Thoracic aorta (tissue), 2 donors: ENCODE measurements around the gene FUNDC1. TPM values are rescaled to one million over a fixed set of nuclear protein-coding genes. Genes with fewer than 3 reads are reported as not detected.

ENCODE experiments used
- ATAC-seq: fragments of 150-250 bp; one replicate; pipeline ENCODE4 v1.8.0; 2017; ENCODE audit warnings: low read depth; ENCODE audit not compliant: insufficient number of reproducible peaks, low FRiP score
- DNase-seq: peaks from one replicate; pipeline ENCODE4 v3.0.0-alpha.2; 2020; ENCODE audit warnings: low spot score
- H3K27ac ChIP-seq, 2 donors: fragments of 200-600 bp; sonication (generic); 1 replicate in 1 of 2; 2 replicates in 1 of 2; pipeline ENCODE4 v1.5.1; 2016; ENCODE audit warnings: mild to moderate bottlenecking in 2 of 2, moderate library complexity in 2 of 2
- H3K27me3 ChIP-seq: fragments of 200-600 bp; sonication (generic); replicated peaks from 2 replicates; pipeline ENCODE4 v1.6.0; 2016; ENCODE audit warnings: mild to moderate bottlenecking; ENCODE audit not compliant: insufficient read depth
- H3K36me3 ChIP-seq: fragments of 200-600 bp; sonication (generic); one replicate; pipeline ENCODE4 v1.5.1; 2016
- H3K4me1 ChIP-seq, 2 donors: fragments of 200-600 bp; sonication (generic); 1 replicate in 1 of 2; 2 replicates in 1 of 2; pipeline versions ENCODE4 v1.5.1 to v1.6.0; 2016; ENCODE audit warnings: low read depth in 2 of 2, mild to moderate bottlenecking in 1 of 2; ENCODE audit not compliant: control insufficient read depth in 1 of 2
- H3K4me3 ChIP-seq: fragments of 200-600 bp; sonication (generic); 2 replicates; pipeline ENCODE4 v1.5.1; 2016; ENCODE audit warnings: mild to moderate bottlenecking
- H3K9me3 ChIP-seq: fragments of 200-600 bp; sonication (generic); 2 replicates; pipeline ENCODE4 v1.5.1; 2016
- CTCF ChIP-seq: fragments of 200-600 bp; sonication (generic); IDR thresholded peaks from one replicate; pipeline ENCODE4 v1.5.1; 2019; ENCODE audit warnings: antibody characterized with exemption
- total RNA-seq, 2 donors: library from RNA; depleted of rRNA; stranded (reverse); fragments of >200 nt; gene quantifications; one replicate each; pipeline versions ENCODE4 v1.1.0 to v1.2.3, GENCODE V29; 2016

FUNDC1 gene
- total RNA-seq, 2 donors from 2014 or later, result 3.0 to 3.8 TPM

- no peak overlapping the region for H3K27ac ChIP-seq
- no peak for DNase-seq
- H3K4me1 ChIP-seq, result peaks cover 0 to 12% of the 10 kb centered on the region in 2 donors
- H3K27me3 ChIP-seq, result no peaks in the 10 kb centered on the region
- H3K36me3 ChIP-seq, result no peaks in the 10 kb centered on the region
- H3K9me3 ChIP-seq, result no peaks in the 10 kb centered on the region
- no peak for ATAC-seq
- no peak for TF ChIP-seq CTCF
- no peak overlapping the region for H3K4me3 ChIP-seq
These were observed 6.5 kb downstream of the FUNDC1 start for GRCh38 chrX:44536198-44536597.

- no peaks in the 10 kb centered on the region for H3K4me1 ChIP-seq
- H3K9me3 ChIP-seq, result no peaks in the 10 kb centered on the region
- H3K27ac ChIP-seq, result no peak overlapping the region
- no peak for ATAC-seq
- H3K27me3 ChIP-seq, result no peaks in the 10 kb centered on the region
- no peak for DNase-seq
- H3K36me3 ChIP-seq, result no peaks in the 10 kb centered on the region
- no peak for TF ChIP-seq CTCF
- no peak overlapping the region for H3K4me3 ChIP-seq
These were observed 13.3 kb downstream of the FUNDC1 start for GRCh38 chrX:44529310-44529709.

GRCh38 chrX:44514272-44514671 is 28.4 kb downstream of the FUNDC1 start:
- H3K27ac ChIP-seq, result no peak overlapping the region
- DNase-seq (no peak), ATAC-seq (no peak)
- no peaks in the 10 kb centered on the region for H3K9me3 ChIP-seq
- no peak for TF ChIP-seq CTCF
- no peaks in the 10 kb centered on the region for H3K27me3 ChIP-seq
- no peaks in the 10 kb centered on the region for H3K36me3 ChIP-seq
- H3K4me3 ChIP-seq, result no peak overlapping the region
- no peaks in the 10 kb centered on the region for H3K4me1 ChIP-seq

GRCh38 chrX:44507292-44507691 is 35.4 kb downstream of the FUNDC1 start:
- H3K4me1 ChIP-seq, result no peaks in the 10 kb centered on the region
- H3K27me3 ChIP-seq, result no peaks in the 10 kb centered on the region
- DNase-seq (no peak), ATAC-seq (no peak)
- no peaks in the 10 kb centered on the region for H3K36me3 ChIP-seq
- no peaks in the 10 kb centered on the region for H3K9me3 ChIP-seq
- no peak for TF ChIP-seq CTCF
- no peak overlapping the region for H3K27ac ChIP-seq
- H3K4me3 ChIP-seq, result no peak overlapping the region

GRCh38 chrX:44506678-44507077 is 36.0 kb downstream of the FUNDC1 start:
- H3K36me3 ChIP-seq, result no peaks in the 10 kb centered on the region
- DNase-seq (no peak), ATAC-seq (no peak)
- no peaks in the 10 kb centered on the region for H3K4me1 ChIP-seq
- no peak overlapping the region for H3K27ac ChIP-seq
- no peak for TF ChIP-seq CTCF
- no peak overlapping the region for H3K4me3 ChIP-seq
- H3K27me3 ChIP-seq, result no peaks in the 10 kb centered on the region
- no peaks in the 10 kb centered on the region for H3K9me3 ChIP-seq
